OCI-LY1 (cell line): ENCODE measurements around the gene YTHDF2.
"Not testable (repeated sequence)": the region's sequence is repeated elsewhere in the genome, so short reads cannot be mapped to it uniquely, and the experiment has no call there.

Experiments
- H2AFZ ChIP-seq: fragments of 200-600 bp; sonication (generic), shearing (Covaris generic); 2 replicates; pipeline ENCODE4 v1.6.0; 2014; ENCODE audit warnings: antibody characterized with exemption, mild to moderate bottlenecking, low read length
- H3F3A ChIP-seq: fragments of 200-600 bp; sonication (generic), shearing (Covaris generic); 2 replicates; pipeline ENCODE4 v1.6.0; 2014; ENCODE audit warnings: mild to moderate bottlenecking, antibody characterized with exemption, low read length, moderate library complexity; ENCODE audit not compliant: insufficient read depth
- H3K27ac ChIP-seq: fragments of 200-600 bp; sonication (generic); 2 replicates; pipeline ENCODE4 v1.5.1; 2014; ENCODE audit warnings: low read length, mixed run types, mild to moderate bottlenecking, low read depth; ENCODE audit not compliant: poor library complexity, severe bottlenecking
- H3K27me3 ChIP-seq: fragments of 200-600 bp; sonication (generic); 2 replicates; pipeline ENCODE4 v1.6.0; 2014; ENCODE audit warnings: antibody characterized with exemption, mild to moderate bottlenecking, low read length, moderate library complexity; ENCODE audit not compliant: insufficient read depth
- H3K36me3 ChIP-seq: fragments of 200-600 bp; sonication (generic); 2 replicates; pipeline ENCODE4 v1.6.1; 2014; ENCODE audit warnings: mild to moderate bottlenecking, antibody characterized with exemption, low read length, moderate library complexity, mixed read lengths; ENCODE audit not compliant: insufficient read depth
- H3K4me1 ChIP-seq: fragments of 200-600 bp; sonication (generic); 2 replicates; pipeline ENCODE4 v1.5.1; 2014; ENCODE audit warnings: mild to moderate bottlenecking, low read length, moderate library complexity; ENCODE audit not compliant: insufficient read depth, severe bottlenecking
- H3K4me2 ChIP-seq: fragments of 200-600 bp; sonication (generic), shearing (Covaris generic); 2 replicates; pipeline ENCODE4 v1.6.1; 2014; ENCODE audit warnings: low read length
- H3K4me3 ChIP-seq: fragments of 200-600 bp; sonication (generic); 2 replicates; pipeline ENCODE4 v1.5.1; 2014; ENCODE audit warnings: low read length, low read depth, mild to moderate bottlenecking, mixed read lengths; ENCODE audit not compliant: poor library complexity, severe bottlenecking
- H3K79me2 ChIP-seq: fragments of 200-600 bp; shearing (Covaris generic); 2 replicates; pipeline ENCODE4 v1.6.1; 2016; ENCODE audit warnings: mixed run types, low read length, mixed read lengths; ENCODE audit not compliant: insufficient read depth
- H3K9ac ChIP-seq: fragments of 200-600 bp; sonication (generic), shearing (Covaris generic); 2 replicates; pipeline ENCODE4 v1.6.1; 2014; ENCODE audit warnings: mild to moderate bottlenecking, low read length, mixed read lengths
- H3K9me2 ChIP-seq: fragments of 200-600 bp; sonication (generic), shearing (Covaris generic); 2 replicates; pipeline ENCODE4 v1.6.1; 2014; ENCODE audit warnings: low read depth, mild to moderate bottlenecking, low read length, mixed read lengths
- H3K9me3 ChIP-seq: fragments of 200-600 bp; shearing (Covaris generic); 2 replicates; pipeline ENCODE4 v1.6.1; 2014; ENCODE audit warnings: low read length, mixed read lengths
- H4K20me1 ChIP-seq: fragments of 200-600 bp; sonication (generic), shearing (Covaris generic); 2 replicates; pipeline ENCODE4 v1.6.0; 2016; ENCODE audit warnings: mild to moderate bottlenecking, low read length; ENCODE audit not compliant: insufficient read depth
- CTCF ChIP-seq: fragments of 200-600 bp; sonication (generic), shearing (Covaris generic); IDR thresholded peaks from 2 replicates; pipeline ENCODE4 v1.5.1; 2017; ENCODE audit warnings: mild to moderate bottlenecking, antibody characterized with exemption, low read length, moderate library complexity, mixed read lengths
- EZH2 ChIP-seq: fragments of 200-600 bp; sonication (generic), shearing (Covaris generic); IDR thresholded peaks from 2 replicates; pipeline ENCODE4 v1.8.0; 2017; ENCODE audit warnings: borderline replicate concordance, mixed run types, mild to moderate bottlenecking, antibody characterized with exemption, low read length, moderate library complexity, mixed read lengths

YTHDF2 gene

GRCh38 chr1:28783363-28783762, 46.6 kb downstream of the YTHDF2 start:
- H3K79me2 ChIP-seq: no peaks in the 10 kb centered on the region
- no peak overlapping the region for H3K4me3 ChIP-seq
- no peak overlapping the region for H2AFZ ChIP-seq
- no peaks in the 10 kb centered on the region for H3K9me3 ChIP-seq
- peaks cover 5% of the 10 kb centered on the region for H3K4me1 ChIP-seq
- TF ChIP-seq EZH2 (no peak), CTCF (peak; percentile 54)
- no peaks in the 10 kb centered on the region for H3F3A ChIP-seq
- no peak overlapping the region for H3K4me2 ChIP-seq
- H3K27me3 ChIP-seq: no peaks in the 10 kb centered on the region
- no peak overlapping the region for H3K27ac ChIP-seq
- H3K36me3 ChIP-seq: no peaks in the 10 kb centered on the region
- H4K20me1 ChIP-seq: no peaks in the 10 kb centered on the region
- H3K9ac ChIP-seq: no peak overlapping the region
- H3K9me2 ChIP-seq: no peaks in the 10 kb centered on the region

- Histone ChIP-seq H3K36me3 (no peaks in the 10 kb centered on the region), H3K4me3 (no peak overlapping the region), H3K9me3 (no peaks in the 10 kb centered on the region), H3K4me2 (no peak overlapping the region), H3K9me2 (no peaks in the 10 kb centered on the region), H4K20me1 (no peaks in the 10 kb centered on the region), H3K27me3 (no peaks in the 10 kb centered on the region), H3F3A (no peaks in the 10 kb centered on the region), H3K9ac (no peak overlapping the region), H3K4me1 (peaks cover 8% of the 10 kb centered on the region), H3K27ac (no peak overlapping the region), H3K79me2 (no peaks in the 10 kb centered on the region), H2AFZ (no peak overlapping the region)
- TF ChIP-seq EZH2: no peak
Measured at GRCh38 chr1:28789412-28789811, 52.7 kb downstream of the YTHDF2 start.

GRCh38 chr1:28789816-28790215, 53.1 kb downstream of the YTHDF2 start:
- Histone ChIP-seq H3K79me2 (no peaks in the 10 kb centered on the region), H3K4me1 (peaks cover 8% of the 10 kb centered on the region)
- TF ChIP-seq CTCF: no peak
- no peak for TF ChIP-seq EZH2

GRCh38 chr1:28790377-28791035, 53.8 kb downstream of the YTHDF2 start:
- Histone ChIP-seq H3K27ac (no peak overlapping the region), H3K36me3 (no peaks in the 10 kb centered on the region), H3K27me3 (no peaks in the 10 kb centered on the region), H3K4me3 (no peak overlapping the region), H2AFZ (no peak overlapping the region), H3K4me1 (peaks cover 4% of the 10 kb centered on the region), H3K9me3 (no peaks in the 10 kb centered on the region), H3K9me2 (no peaks in the 10 kb centered on the region), H3K9ac (no peak overlapping the region), H3K79me2 (no peaks in the 10 kb centered on the region), H3F3A (no peaks in the 10 kb centered on the region), H4K20me1 (no peaks in the 10 kb centered on the region), H3K4me2 (no peak overlapping the region)
- TF ChIP-seq EZH2 (no peak), CTCF (no peak)

More at GRCh38 chr1:28789816-28790215, 53.1 kb downstream of the YTHDF2 start:
- Histone ChIP-seq H2AFZ (no peak overlapping the region), H3K9me2 (no peaks in the 10 kb centered on the region), H3K4me2 (no peak overlapping the region), H4K20me1 (no peaks in the 10 kb centered on the region), H3K9me3 (no peaks in the 10 kb centered on the region), H3K27me3 (no peaks in the 10 kb centered on the region), H3K4me3 (no peak overlapping the region), H3K27ac (no peak overlapping the region), H3F3A (no peaks in the 10 kb centered on the region), H3K9ac (no peak overlapping the region), H3K36me3 (no peaks in the 10 kb centered on the region)

GRCh38 chr1:28791929-28792328, 55.2 kb downstream of the YTHDF2 start:
- H3K9me2 ChIP-seq, H3K4me3 ChIP-seq: not testable (repeated sequence)

More at GRCh38 chr1:28791929-28792328, 55.2 kb downstream of the YTHDF2 start:
- not testable (repeated sequence) for H3K27me3 ChIP-seq, H3K4me2 ChIP-seq, H3K36me3 ChIP-seq, H2AFZ ChIP-seq, H3K27ac ChIP-seq, H3K4me1 ChIP-seq, H3F3A ChIP-seq, H3K79me2 ChIP-seq, H4K20me1 ChIP-seq, H3K9me3 ChIP-seq, H3K9ac ChIP-seq
